WERI-Rb-1 (cell line): Measurements from ENCODE around the gene ZMAT2.

Experiments
- DNase-seq: peaks from one replicate; pipeline ENCODE4 v3.0.0-alpha.2; 2020
- H3K27ac ChIP-seq: fragments of 250-450 bp; sonication (Bioruptor Pico); 2 replicates; pipeline ENCODE4 v1.5.1; 2020; ENCODE audit warnings: mild to moderate bottlenecking, moderate library complexity
- H3K27me3 ChIP-seq: fragments of 250-450 bp; sonication (Bioruptor Pico); 2 replicates; pipeline ENCODE4 v1.5.1; 2021; ENCODE audit warnings: mild to moderate bottlenecking, low read depth, moderate library complexity; ENCODE audit not compliant: insufficient read depth, severe bottlenecking
- H3K36me3 ChIP-seq: fragments of 250-450 bp; sonication (Bioruptor Pico); 2 replicates; pipeline ENCODE4 v1.5.1; 2020; ENCODE audit warnings: mild to moderate bottlenecking, moderate library complexity
- H3K4me3 ChIP-seq: 2 replicates; pipeline ENCODE4 v1.5.1; 2011; ENCODE audit warnings: low read depth, mild to moderate bottlenecking, control low read depth, low read length
- H3K9me3 ChIP-seq: fragments of 250-450 bp; sonication (Bioruptor Pico); 2 replicates; pipeline ENCODE4 v1.5.1; 2021; ENCODE audit warnings: mild to moderate bottlenecking, moderate library complexity; ENCODE audit not compliant: severe bottlenecking
- TF ChIP-seq, protein P1 (sequence below): IDR thresholded peaks from 2 replicates; pipeline ENCODE4 v1.5.1; 2011; ENCODE audit warnings: low read depth, mild to moderate bottlenecking, control low read depth, inconsistent platforms, low read length

The ZMAT2 gene

DNA sequence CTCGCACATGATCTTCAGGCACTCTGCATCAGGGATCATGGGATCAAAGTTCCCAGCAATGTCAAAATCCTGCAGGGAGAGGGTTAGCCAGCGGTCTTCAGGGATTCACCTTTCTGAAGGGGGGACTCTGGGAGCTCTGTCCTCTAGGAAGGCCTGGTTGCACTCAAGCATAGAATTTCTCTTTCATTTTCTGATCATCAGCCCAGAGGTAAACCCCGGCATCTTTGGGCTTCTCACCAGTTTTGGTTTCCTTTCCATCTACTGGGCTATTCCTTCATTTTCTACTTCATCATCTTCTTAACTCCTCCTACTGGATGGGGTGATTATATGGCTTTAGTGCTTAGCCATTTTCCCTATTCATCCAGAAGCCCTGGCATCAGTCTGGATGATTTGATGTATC, 22.3 kb upstream of the ZMAT2 start:
- Histone ChIP-seq H3K27me3 (no peaks in the 10 kb centered on the region), H3K4me3 (no peak overlapping the region), H3K27ac (no peak overlapping the region), H3K9me3 (no peaks in the 10 kb centered on the region), H3K36me3 (peaks cover 80% of the 10 kb centered on the region)
- TF ChIP-seq, protein P1, sequence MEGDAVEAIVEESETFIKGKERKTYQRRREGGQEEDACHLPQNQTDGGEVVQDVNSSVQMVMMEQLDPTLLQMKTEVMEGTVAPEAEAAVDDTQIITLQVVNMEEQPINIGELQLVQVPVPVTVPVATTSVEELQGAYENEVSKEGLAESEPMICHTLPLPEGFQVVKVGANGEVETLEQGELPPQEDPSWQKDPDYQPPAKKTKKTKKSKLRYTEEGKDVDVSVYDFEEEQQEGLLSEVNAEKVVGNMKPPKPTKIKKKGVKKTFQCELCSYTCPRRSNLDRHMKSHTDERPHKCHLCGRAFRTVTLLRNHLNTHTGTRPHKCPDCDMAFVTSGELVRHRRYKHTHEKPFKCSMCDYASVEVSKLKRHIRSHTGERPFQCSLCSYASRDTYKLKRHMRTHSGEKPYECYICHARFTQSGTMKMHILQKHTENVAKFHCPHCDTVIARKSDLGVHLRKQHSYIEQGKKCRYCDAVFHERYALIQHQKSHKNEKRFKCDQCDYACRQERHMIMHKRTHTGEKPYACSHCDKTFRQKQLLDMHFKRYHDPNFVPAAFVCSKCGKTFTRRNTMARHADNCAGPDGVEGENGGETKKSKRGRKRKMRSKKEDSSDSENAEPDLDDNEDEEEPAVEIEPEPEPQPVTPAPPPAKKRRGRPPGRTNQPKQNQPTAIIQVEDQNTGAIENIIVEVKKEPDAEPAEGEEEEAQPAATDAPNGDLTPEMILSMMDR = no peak
- no peak for DNase-seq

DNA sequence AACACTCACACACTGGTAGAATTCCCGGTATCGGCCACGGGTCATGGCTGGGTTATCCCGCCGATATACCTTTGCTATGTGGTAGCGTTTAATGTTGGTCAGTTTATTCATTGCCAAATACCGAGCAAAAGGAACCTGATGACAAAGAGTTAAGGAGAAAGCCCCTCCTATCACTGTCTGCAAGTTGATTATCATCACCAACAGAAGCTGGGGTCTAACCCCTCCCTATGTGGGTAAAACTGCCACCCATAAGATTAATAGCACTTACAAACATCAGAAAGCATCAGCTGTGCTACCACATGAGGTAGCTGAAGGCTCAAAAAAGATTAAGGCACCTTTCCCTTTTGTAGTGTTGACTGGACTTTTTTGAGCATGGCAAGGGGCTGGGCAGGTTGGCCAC, 21.3 kb upstream of the ZMAT2 start:
- H3K36me3 ChIP-seq = peaks cover 71% of the 10 kb centered on the region
- no peak overlapping the region for H3K4me3 ChIP-seq
- no peak for DNase-seq
- TF ChIP-seq, protein P1 = no peak
- H3K27me3 ChIP-seq = no peaks in the 10 kb centered on the region
- no peaks in the 10 kb centered on the region for H3K9me3 ChIP-seq
- no peak overlapping the region for H3K27ac ChIP-seq

DNA sequence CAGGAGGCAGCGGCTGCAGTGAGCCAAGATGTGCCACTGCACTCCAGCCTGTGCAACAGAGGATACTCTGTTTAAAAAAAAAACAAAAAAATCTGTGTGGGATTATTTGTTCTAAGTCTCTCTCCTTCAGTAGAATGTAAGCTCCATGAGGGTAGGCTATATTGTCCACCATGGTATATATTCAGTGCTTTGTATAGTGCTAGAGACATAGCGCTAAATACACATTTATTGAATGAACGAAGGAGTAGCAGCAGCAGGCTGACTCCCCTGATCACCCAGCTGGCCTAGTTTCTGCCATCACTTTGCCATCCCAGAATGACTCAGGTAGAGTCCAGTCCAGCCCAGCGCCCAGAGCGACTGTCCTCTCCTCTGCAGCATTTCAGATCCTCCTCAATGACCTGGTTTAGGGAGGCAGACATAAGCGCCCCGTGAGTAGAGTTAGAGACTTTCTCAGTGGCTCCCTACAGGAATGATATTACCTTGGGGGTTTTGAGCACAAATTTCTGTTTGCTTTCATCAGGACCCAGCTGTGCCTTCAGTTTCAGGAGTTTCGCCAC, 9.8 kb upstream of the ZMAT2 start:
- TF ChIP-seq, protein P1 = no peak
- Histone ChIP-seq H3K9me3 (no peaks in the 10 kb centered on the region), H3K36me3 (peaks cover 52% of the 10 kb centered on the region), H3K4me3 (peak overlapping the region; percentile 79), H3K27me3 (no peaks in the 10 kb centered on the region), H3K27ac (peak overlapping the region; percentile 89)
- DNase-seq = no peak

GRCh38 chr5:140690941-140691924, 9.0 kb upstream of the ZMAT2 start, which contains the start of the genes HARS1 and HARS2:
HARS1 (minus strand) TSS chr5:140691370; CDS start chr5:140691304, 66 bp downstream.
HARS2 (plus strand) TSS chr5:140691455; CDS start chr5:140691649, 194 bp downstream.
- Histone ChIP-seq H3K27me3 (no peaks in the 10 kb centered on the region), H3K36me3 (peaks cover 59% of the 10 kb centered on the region), H3K4me3 (peak within 1 kb of the TSS; percentile 79), H3K27ac (peak within 1 kb of the TSS; percentile 89), H3K9me3 (no peaks in the 10 kb centered on the region)
- peak; percentile 95 for DNase-seq
- TF ChIP-seq, protein P1 = no peak

DNA sequence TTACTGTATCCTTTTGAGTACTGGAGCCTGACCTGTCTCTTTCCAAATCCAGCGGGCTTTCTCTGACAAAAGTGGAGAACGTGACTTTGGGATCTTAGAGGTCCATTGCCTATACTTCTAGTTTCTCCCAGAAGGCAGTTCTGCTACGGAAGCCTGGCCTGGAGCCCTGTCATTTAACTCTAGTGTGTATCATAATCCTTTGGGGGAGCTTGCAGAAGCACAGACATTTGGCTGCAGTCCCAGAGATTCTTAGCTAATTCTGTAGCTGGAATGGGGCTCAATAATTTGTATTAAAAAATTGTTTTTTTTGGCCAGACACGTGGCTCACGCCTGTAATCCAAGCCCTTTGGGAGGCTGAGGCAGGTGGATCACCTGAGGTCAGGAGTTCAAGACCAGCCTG, 6.0 kb upstream of the ZMAT2 start:
- H3K36me3 ChIP-seq = peaks cover 66% of the 10 kb centered on the region
- DNase-seq = no peak

More for the DNA sequence above, 6.0 kb upstream of the ZMAT2 start:
- Histone ChIP-seq H3K27ac (no peak overlapping the region), H3K4me3 (no peak overlapping the region), H3K9me3 (no peaks in the 10 kb centered on the region), H3K27me3 (no peaks in the 10 kb centered on the region)
- TF ChIP-seq, protein P1 = no peak
